ENCODE data around the gene CA14.

DNA sequence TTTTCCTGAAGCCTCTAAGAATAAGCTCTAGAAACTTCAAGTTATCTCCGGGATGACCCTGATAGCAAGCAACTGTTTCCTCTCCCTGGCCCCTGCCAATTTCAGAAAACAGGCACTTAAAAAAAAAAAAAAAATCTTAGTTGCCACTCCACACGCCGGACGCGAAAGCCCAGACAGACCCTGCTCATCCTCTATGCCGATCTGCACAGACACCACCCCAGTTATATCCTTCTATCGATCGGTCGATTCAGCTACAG lies 23.3 kb upstream of the CA14 start:
- TF ChIP-seq, protein P1, sequence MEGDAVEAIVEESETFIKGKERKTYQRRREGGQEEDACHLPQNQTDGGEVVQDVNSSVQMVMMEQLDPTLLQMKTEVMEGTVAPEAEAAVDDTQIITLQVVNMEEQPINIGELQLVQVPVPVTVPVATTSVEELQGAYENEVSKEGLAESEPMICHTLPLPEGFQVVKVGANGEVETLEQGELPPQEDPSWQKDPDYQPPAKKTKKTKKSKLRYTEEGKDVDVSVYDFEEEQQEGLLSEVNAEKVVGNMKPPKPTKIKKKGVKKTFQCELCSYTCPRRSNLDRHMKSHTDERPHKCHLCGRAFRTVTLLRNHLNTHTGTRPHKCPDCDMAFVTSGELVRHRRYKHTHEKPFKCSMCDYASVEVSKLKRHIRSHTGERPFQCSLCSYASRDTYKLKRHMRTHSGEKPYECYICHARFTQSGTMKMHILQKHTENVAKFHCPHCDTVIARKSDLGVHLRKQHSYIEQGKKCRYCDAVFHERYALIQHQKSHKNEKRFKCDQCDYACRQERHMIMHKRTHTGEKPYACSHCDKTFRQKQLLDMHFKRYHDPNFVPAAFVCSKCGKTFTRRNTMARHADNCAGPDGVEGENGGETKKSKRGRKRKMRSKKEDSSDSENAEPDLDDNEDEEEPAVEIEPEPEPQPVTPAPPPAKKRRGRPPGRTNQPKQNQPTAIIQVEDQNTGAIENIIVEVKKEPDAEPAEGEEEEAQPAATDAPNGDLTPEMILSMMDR (conservative IDR thresholded peaks at IDR 0.05; ENCODE audit: low read depth, low read length) = no peak
- TF ChIP-seq EZH2phosphoT487 (IDR thresholded peaks at IDR 0.05; ENCODE audit: borderline replicate concordance, low read length) = no peak
- no peak for TF ChIP-seq EZH2 (IDR thresholded peaks at IDR 0.05; ENCODE audit: low read length, unreplicated experiment)
